OCI-LY1 (cell line): ENCODE results near the gene DROSHA.
"Not testable (repeated sequence)": the region's sequence is repeated elsewhere in the genome, so short reads cannot be mapped to it uniquely, and the experiment has no call there.

Source experiments
- H2AFZ ChIP-seq: fragments of 200-600 bp; sonication (generic), shearing (Covaris generic); 2 replicates; pipeline ENCODE4 v1.6.0; 2014; ENCODE audit warnings: antibody characterized with exemption, mild to moderate bottlenecking, low read length
- H3F3A ChIP-seq: fragments of 200-600 bp; sonication (generic), shearing (Covaris generic); 2 replicates; pipeline ENCODE4 v1.6.0; 2014; ENCODE audit warnings: mild to moderate bottlenecking, antibody characterized with exemption, low read length, moderate library complexity; ENCODE audit not compliant: insufficient read depth
- H3K27ac ChIP-seq: fragments of 200-600 bp; sonication (generic); 2 replicates; pipeline ENCODE4 v1.5.1; 2014; ENCODE audit warnings: low read length, mixed run types, mild to moderate bottlenecking, low read depth; ENCODE audit not compliant: poor library complexity, severe bottlenecking
- H3K27me3 ChIP-seq: fragments of 200-600 bp; sonication (generic); 2 replicates; pipeline ENCODE4 v1.6.0; 2014; ENCODE audit warnings: antibody characterized with exemption, mild to moderate bottlenecking, low read length, moderate library complexity; ENCODE audit not compliant: insufficient read depth
- H3K36me3 ChIP-seq: fragments of 200-600 bp; sonication (generic); 2 replicates; pipeline ENCODE4 v1.6.1; 2014; ENCODE audit warnings: mild to moderate bottlenecking, antibody characterized with exemption, low read length, moderate library complexity, mixed read lengths; ENCODE audit not compliant: insufficient read depth
- H3K4me1 ChIP-seq: fragments of 200-600 bp; sonication (generic); 2 replicates; pipeline ENCODE4 v1.5.1; 2014; ENCODE audit warnings: mild to moderate bottlenecking, low read length, moderate library complexity; ENCODE audit not compliant: insufficient read depth, severe bottlenecking
- H3K4me2 ChIP-seq: fragments of 200-600 bp; sonication (generic), shearing (Covaris generic); 2 replicates; pipeline ENCODE4 v1.6.1; 2014; ENCODE audit warnings: low read length
- H3K4me3 ChIP-seq: fragments of 200-600 bp; sonication (generic); 2 replicates; pipeline ENCODE4 v1.5.1; 2014; ENCODE audit warnings: low read length, low read depth, mild to moderate bottlenecking, mixed read lengths; ENCODE audit not compliant: poor library complexity, severe bottlenecking
- H3K79me2 ChIP-seq: fragments of 200-600 bp; shearing (Covaris generic); 2 replicates; pipeline ENCODE4 v1.6.1; 2016; ENCODE audit warnings: mixed run types, low read length, mixed read lengths; ENCODE audit not compliant: insufficient read depth
- H3K9ac ChIP-seq: fragments of 200-600 bp; sonication (generic), shearing (Covaris generic); 2 replicates; pipeline ENCODE4 v1.6.1; 2014; ENCODE audit warnings: mild to moderate bottlenecking, low read length, mixed read lengths
- H3K9me2 ChIP-seq: fragments of 200-600 bp; sonication (generic), shearing (Covaris generic); 2 replicates; pipeline ENCODE4 v1.6.1; 2014; ENCODE audit warnings: low read depth, mild to moderate bottlenecking, low read length, mixed read lengths
- H3K9me3 ChIP-seq: fragments of 200-600 bp; shearing (Covaris generic); 2 replicates; pipeline ENCODE4 v1.6.1; 2014; ENCODE audit warnings: low read length, mixed read lengths
- H4K20me1 ChIP-seq: fragments of 200-600 bp; sonication (generic), shearing (Covaris generic); 2 replicates; pipeline ENCODE4 v1.6.0; 2016; ENCODE audit warnings: mild to moderate bottlenecking, low read length; ENCODE audit not compliant: insufficient read depth
- CTCF ChIP-seq: fragments of 200-600 bp; sonication (generic), shearing (Covaris generic); IDR thresholded peaks from 2 replicates; pipeline ENCODE4 v1.5.1; 2017; ENCODE audit warnings: mild to moderate bottlenecking, antibody characterized with exemption, low read length, moderate library complexity, mixed read lengths
- EZH2 ChIP-seq: fragments of 200-600 bp; sonication (generic), shearing (Covaris generic); IDR thresholded peaks from 2 replicates; pipeline ENCODE4 v1.8.0; 2017; ENCODE audit warnings: borderline replicate concordance, mixed run types, mild to moderate bottlenecking, antibody characterized with exemption, low read length, moderate library complexity, mixed read lengths

The DROSHA gene

DNA sequence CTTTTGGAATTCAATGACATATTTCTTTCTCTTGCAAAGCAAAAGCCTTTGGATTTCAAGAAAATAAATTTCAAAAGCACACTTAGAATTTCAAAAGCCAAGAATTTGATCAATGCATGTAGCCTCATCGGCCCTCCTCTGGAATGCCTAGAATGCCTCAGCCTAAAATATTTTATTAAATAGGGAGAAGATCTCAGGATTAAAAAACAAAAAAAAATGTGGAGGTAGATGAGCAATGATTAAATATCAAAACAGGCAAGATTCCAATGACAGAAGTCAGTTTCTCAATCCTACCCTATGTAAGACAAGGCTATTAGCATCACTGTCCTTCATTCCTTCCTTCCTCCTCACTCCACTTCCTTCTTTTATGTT lies 169.4 kb downstream of the DROSHA start:
- Histone ChIP-seq H3K4me3 (no peak overlapping the region), H3K4me2 (no peak overlapping the region), H3K27ac (no peak overlapping the region), H2AFZ (no peak overlapping the region), H4K20me1 (no peaks in the 10 kb centered on the region), H3K9me2 (no peaks in the 10 kb centered on the region), H3K36me3 (no peaks in the 10 kb centered on the region), H3K9me3 (no peaks in the 10 kb centered on the region), H3K9ac (no peak overlapping the region), H3K27me3 (no peaks in the 10 kb centered on the region), H3F3A (no peaks in the 10 kb centered on the region), H3K4me1 (no peaks in the 10 kb centered on the region), H3K79me2 (no peaks in the 10 kb centered on the region)
- TF ChIP-seq EZH2 (no peak), CTCF (no peak)

DNA sequence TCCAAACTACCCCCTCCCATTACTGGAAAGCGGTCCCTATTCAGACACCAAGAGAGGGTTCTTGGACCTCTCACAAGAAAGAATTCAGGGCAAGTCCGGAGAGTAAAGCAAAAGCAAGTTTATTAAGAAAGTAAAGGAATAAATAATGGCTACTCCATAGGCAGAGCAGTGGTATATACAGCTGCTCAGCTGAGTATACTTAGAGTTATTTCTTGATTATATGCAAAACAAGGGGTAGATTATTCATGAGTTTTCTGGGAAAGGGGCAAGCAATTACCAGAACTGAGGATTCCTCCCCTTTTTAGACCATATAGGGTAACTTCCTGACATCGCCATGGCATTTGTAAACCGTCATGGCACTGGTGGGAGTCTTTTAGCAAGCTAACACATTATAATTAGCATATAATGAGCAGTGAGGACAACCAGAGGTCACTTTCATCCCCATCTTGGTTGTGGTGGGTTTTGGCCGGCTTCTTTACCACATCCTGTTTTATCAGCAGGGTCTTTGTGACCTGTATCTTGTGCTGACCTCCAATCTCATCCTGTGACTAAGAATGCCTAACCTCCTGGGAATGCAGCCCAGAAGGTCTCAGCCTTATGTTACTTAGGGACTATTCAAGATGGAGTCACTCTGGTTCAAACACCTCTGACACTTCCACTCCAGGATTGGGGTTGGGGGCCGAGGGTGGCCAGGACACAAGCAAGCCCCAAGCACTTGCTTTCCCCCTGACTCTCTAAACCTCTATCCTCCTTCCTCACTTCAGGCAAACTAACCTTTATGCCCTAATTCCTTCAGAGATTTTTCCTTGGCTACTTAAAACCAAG lies 170.0 kb downstream of the DROSHA start:
- H3K4me2 ChIP-seq, H3K27ac ChIP-seq: not testable (repeated sequence)

GRCh38 chr5:31361234-31361633 lies 170.7 kb downstream of the DROSHA start:
- Histone ChIP-seq H3K4me2 (no peak overlapping the region), H3K9ac (no peak overlapping the region), H3K4me3 (no peak overlapping the region), H3K9me3 (no peaks in the 10 kb centered on the region), H4K20me1 (no peaks in the 10 kb centered on the region), H3K27me3 (no peaks in the 10 kb centered on the region), H3K36me3 (no peaks in the 10 kb centered on the region), H3K79me2 (no peaks in the 10 kb centered on the region), H3K4me1 (no peaks in the 10 kb centered on the region), H2AFZ (no peak overlapping the region), H3K9me2 (no peaks in the 10 kb centered on the region), H3F3A (no peaks in the 10 kb centered on the region), H3K27ac (no peak overlapping the region)
- TF ChIP-seq EZH2 = no peak
- no peak for TF ChIP-seq CTCF

More for the DNA sequence above, 170.0 kb downstream of the DROSHA start:
- H3K36me3 ChIP-seq, H3K9me2 ChIP-seq, H3K79me2 ChIP-seq, H2AFZ ChIP-seq, H3F3A ChIP-seq, H4K20me1 ChIP-seq, H3K9me3 ChIP-seq, H3K9ac ChIP-seq, H3K4me1 ChIP-seq, H3K4me3 ChIP-seq, H3K27me3 ChIP-seq: not testable (repeated sequence)

- Histone ChIP-seq H3K27ac (no peak overlapping the region), H3K4me1 (no peaks in the 10 kb centered on the region), H3K27me3 (no peaks in the 10 kb centered on the region), H3K9me3 (no peaks in the 10 kb centered on the region), H4K20me1 (no peaks in the 10 kb centered on the region), H3K4me3 (no peak overlapping the region), H3K79me2 (no peaks in the 10 kb centered on the region), H3K9me2 (no peaks in the 10 kb centered on the region), H3F3A (no peaks in the 10 kb centered on the region), H2AFZ (no peak overlapping the region), H3K4me2 (no peak overlapping the region), H3K9ac (no peak overlapping the region), H3K36me3 (no peaks in the 10 kb centered on the region)
- TF ChIP-seq EZH2 = no peak
- no peak for TF ChIP-seq CTCF
Measured at GRCh38 chr5:31359839-31360238, 172.1 kb downstream of the DROSHA start.
